Suprapubic skin (tissue), 4 donors: ENCODE results near the gene NPR1. TPM values are rescaled to one million over a fixed set of nuclear protein-coding genes. Genes with fewer than 3 reads are reported as not detected.
"Not testable (repeated sequence)": the region's sequence is repeated elsewhere in the genome, so short reads cannot be mapped to it uniquely, and the experiment has no call there.

Experiments used
- DNase-seq, 2 donors: peaks; one replicate each; pipeline ENCODE4 v3.0.0-alpha.2; 2019; ENCODE audit warnings: low spot score in 2 of 2
- H3K27ac ChIP-seq: fragments of 200-600 bp; sonication (generic); one replicate; pipeline ENCODE4 v1.5.1; 2019
- H3K27me3 ChIP-seq: fragments of 200-600 bp; sonication (generic); one replicate; pipeline ENCODE4 v1.5.1; 2019
- H3K36me3 ChIP-seq: fragments of 200-600 bp; sonication (generic); one replicate; pipeline ENCODE4 v1.5.1; 2019
- H3K4me1 ChIP-seq: fragments of 200-600 bp; sonication (generic); one replicate; pipeline ENCODE4 v1.5.1; 2019
- H3K4me3 ChIP-seq: fragments of 200-600 bp; sonication (generic); one replicate; pipeline ENCODE4 v1.5.1; 2019; ENCODE audit warnings: mild to moderate bottlenecking
- H3K9me3 ChIP-seq: fragments of 200-600 bp; sonication (generic); one replicate; pipeline ENCODE4 v1.5.1; 2019
- EP300 ChIP-seq: sonication (generic); formaldehyde crosslinking; IDR thresholded peaks from one replicate; pipeline ENCODE4 v1.6.1; 2017; ENCODE audit warnings: antibody characterized with exemption
- POLR2A ChIP-seq, 2 donors: fragments of 450-650 bp; IDR thresholded peaks; one replicate each; pipeline ENCODE4 v1.6.1; 2017; ENCODE audit warnings: antibody characterized with exemption in 2 of 2, mild to moderate bottlenecking in 2 of 2, moderate library complexity in 2 of 2
- POLR2AphosphoS5 ChIP-seq, 3 donors: sonication (generic); formaldehyde crosslinking; IDR thresholded peaks; one replicate each; pipeline ENCODE4 v1.6.1; 2017; ENCODE audit warnings: antibody characterized with exemption in 3 of 3
- WGBS: methylation state at CpG from one replicate; pipeline ENCODE4 v1.1.5; 2018; 5-methylcytosine and 5-hydroxymethylcytosine counted together
- total RNA-seq, 4 donors: library from RNA; depleted of rRNA; stranded (reverse); fragments of >200 nt; gene quantifications; one replicate each; pipeline ENCODE4 v1.1.0, GENCODE V29; 2016
- TF ChIP-seq, protein P1 (sequence below), 2 donors: fragments of 200-600 bp in 1 of 2; fragments of 450-650 bp in 1 of 2; sonication (generic) in 1 of 2; IDR thresholded peaks; one replicate each; pipeline ENCODE4 v1.5.1; 2016 to 2019; ENCODE audit warnings: antibody characterized with exemption in 2 of 2, mild to moderate bottlenecking in 1 of 2, moderate library complexity in 1 of 2

Gene NPR1
- total RNA-seq, 4 donors from 2014 or later = 4.7 to 19.2 (median 6.9) TPM

DNA sequence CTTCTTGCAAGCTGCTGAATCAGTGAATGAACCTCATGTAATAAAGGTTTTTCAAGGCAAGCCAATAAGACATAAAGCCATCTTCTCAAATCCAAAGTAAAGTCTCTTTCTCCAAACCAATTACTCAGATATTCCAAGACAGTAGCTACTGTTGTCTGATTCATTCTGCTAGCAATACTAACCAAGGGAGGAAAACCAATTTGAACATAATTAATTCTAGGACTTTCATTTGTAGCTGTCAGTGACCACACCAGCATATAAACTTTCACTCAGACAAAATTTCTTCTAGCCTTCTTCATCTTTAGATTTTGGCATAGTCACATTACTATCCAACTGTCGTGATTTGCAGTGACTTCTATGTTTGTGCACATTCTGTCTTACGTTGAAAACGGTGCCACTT, 38.8 kb downstream of the NPR1 start:
- Histone ChIP-seq H3K4me3 (no peak overlapping the region), H3K9me3 (no peaks in the 10 kb centered on the region), H3K27ac (no peak overlapping the region), H3K36me3 (no peaks in the 10 kb centered on the region), H3K27me3 (no peaks in the 10 kb centered on the region), H3K4me1 (no peaks in the 10 kb centered on the region)
- 87% methylated on average over 3 of the region's 3 CpGs for WGBS
- TF ChIP-seq POLR2A (IDR thresholded peaks at IDR 0.05) (no peak), EP300 (no peak), POLR2AphosphoS5 (IDR thresholded peaks at IDR 0.05) (no peak)
- TF ChIP-seq, protein P1, sequence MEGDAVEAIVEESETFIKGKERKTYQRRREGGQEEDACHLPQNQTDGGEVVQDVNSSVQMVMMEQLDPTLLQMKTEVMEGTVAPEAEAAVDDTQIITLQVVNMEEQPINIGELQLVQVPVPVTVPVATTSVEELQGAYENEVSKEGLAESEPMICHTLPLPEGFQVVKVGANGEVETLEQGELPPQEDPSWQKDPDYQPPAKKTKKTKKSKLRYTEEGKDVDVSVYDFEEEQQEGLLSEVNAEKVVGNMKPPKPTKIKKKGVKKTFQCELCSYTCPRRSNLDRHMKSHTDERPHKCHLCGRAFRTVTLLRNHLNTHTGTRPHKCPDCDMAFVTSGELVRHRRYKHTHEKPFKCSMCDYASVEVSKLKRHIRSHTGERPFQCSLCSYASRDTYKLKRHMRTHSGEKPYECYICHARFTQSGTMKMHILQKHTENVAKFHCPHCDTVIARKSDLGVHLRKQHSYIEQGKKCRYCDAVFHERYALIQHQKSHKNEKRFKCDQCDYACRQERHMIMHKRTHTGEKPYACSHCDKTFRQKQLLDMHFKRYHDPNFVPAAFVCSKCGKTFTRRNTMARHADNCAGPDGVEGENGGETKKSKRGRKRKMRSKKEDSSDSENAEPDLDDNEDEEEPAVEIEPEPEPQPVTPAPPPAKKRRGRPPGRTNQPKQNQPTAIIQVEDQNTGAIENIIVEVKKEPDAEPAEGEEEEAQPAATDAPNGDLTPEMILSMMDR (IDR thresholded peaks at IDR 0.05) = no peak
- DNase-seq = no peak

DNA sequence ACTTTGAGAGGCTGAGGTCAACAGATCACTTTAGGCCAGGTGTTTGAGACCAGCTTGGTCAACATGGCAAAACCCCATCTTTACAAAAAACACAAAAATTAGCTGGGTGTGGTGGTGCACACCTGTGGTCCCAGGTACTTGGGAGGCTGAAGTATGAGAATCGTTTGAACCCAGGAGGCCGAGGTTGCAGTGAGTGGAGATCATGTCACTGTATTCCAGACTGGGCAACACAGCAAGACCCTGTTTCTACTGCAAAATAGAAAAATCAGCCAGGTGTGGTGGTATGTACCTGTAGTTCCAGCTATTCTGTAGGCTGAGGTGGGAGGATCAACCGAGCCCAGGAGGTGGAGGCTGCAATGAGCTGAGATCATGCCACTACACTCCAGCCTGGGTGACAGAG, 45.2 kb downstream of the NPR1 start:
- no peaks in the 10 kb centered on the region for H3K9me3 ChIP-seq
- no peak for DNase-seq
- 92% methylated on average over 3 of the region's 3 CpGs for WGBS
- H3K4me1 ChIP-seq = peaks cover 9% of the 10 kb centered on the region
- no peaks in the 10 kb centered on the region for H3K27me3 ChIP-seq
- no peaks in the 10 kb centered on the region for H3K36me3 ChIP-seq
- H3K4me3 ChIP-seq = no peak overlapping the region
- TF ChIP-seq POLR2A (IDR thresholded peaks at IDR 0.05) (no peak), POLR2AphosphoS5 (IDR thresholded peaks at IDR 0.05) (no peak), EP300 (no peak)
- TF ChIP-seq, protein P1 (IDR thresholded peaks at IDR 0.05) = no peak
- no peak overlapping the region for H3K27ac ChIP-seq

DNA sequence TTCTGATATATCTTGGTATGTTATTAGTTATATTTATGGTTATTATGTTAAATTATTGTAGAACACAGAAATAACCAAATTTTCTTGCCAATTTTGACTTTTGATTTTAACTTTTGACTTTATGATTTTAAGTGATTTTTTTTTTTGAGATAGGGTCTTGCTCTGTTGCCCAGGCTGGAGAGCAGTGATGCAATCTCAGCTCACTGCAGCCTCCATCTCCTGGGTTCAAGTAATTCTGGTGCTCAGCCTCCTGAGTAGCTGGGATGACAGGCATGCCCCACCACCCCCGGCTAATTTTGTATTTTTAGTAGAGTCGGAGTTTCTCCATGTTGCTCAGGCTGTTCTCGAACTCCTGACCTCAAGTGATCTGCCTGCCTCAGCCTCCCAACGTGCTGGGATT, 46.1 kb downstream of the NPR1 start:
- H3K27ac ChIP-seq, DNase-seq, H3K27me3 ChIP-seq, H3K9me3 ChIP-seq, H3K4me3 ChIP-seq, H3K36me3 ChIP-seq: not testable (repeated sequence)
- 91% methylated on average over 4 of the region's 4 CpGs for whole genome bisulfite sequencing
- peaks cover 18% of the 10 kb centered on the region for H3K4me1 ChIP-seq

DNA sequence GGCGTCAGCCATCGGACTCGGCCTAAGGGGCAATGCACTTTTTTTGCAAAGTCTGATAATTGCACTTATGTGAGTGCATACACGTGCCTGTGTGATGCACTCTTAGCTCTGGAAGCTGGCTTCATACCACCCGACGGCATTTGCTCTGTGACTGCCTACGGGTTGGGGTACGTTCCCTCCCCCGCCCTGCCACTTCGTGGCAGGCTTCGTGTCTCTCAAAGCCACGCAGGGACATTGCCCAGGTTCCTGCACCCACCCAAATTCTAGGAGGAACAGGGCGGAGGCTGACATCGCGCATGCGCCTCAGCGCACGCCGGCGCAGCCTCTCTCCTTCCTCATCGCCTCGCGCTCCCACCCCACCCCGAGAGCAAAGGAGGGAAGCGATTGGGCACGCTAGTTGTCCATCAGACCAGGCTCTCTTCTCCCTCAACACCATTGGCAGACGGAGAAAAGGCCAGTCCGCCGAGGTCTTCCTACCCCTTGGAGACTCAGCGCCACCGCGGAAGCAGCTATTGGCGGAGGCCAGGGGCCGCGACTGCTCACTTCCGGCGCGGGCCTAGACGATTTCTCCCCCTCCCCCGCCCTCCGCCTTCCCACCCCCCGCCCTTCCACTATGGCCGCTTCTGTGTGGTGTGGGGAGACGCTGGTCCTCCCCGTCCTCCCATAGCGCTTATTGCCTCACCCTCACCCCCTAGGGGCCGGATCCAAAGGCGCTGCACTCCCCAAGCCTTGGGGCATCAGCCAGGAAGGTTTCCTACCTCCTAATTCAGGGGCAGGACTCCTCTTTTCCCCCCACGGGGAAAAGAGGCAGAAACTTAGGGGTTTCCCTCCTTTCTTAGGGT, 49.2 kb downstream of the NPR1 start, which contains the start of gene INTS3:
TSS of gene INTS3 (plus strand) at position 588 of the 842 bp plus-strand sequence. CDS start 585 bp downstream, outside the sequence.
- Histone ChIP-seq H3K27ac (peak within 1 kb of the TSS; percentile 99), H3K9me3 (no peaks in the 10 kb centered on the region), H3K27me3 (no peaks in the 10 kb centered on the region), H3K36me3 (no peaks in the 10 kb centered on the region), H3K4me1 (peaks cover 30% of the 10 kb centered on the region), H3K4me3 (peak within 1 kb of the TSS; percentile 93)
- WGBS = 1% methylated on average over 42 of the region's 49 CpGs
- DNase-seq = peak; percentile 99 to 100
- no peak for TF ChIP-seq EP300
- TF ChIP-seq, protein P1 (IDR thresholded peaks at IDR 0.05) = no peak
- TF ChIP-seq POLR2AphosphoS5 (IDR thresholded peaks at IDR 0.05) = peak in 1 of 3 donors; percentile 40
- TF ChIP-seq POLR2A (IDR thresholded peaks at IDR 0.05) = peak; percentile 20 to 21

DNA sequence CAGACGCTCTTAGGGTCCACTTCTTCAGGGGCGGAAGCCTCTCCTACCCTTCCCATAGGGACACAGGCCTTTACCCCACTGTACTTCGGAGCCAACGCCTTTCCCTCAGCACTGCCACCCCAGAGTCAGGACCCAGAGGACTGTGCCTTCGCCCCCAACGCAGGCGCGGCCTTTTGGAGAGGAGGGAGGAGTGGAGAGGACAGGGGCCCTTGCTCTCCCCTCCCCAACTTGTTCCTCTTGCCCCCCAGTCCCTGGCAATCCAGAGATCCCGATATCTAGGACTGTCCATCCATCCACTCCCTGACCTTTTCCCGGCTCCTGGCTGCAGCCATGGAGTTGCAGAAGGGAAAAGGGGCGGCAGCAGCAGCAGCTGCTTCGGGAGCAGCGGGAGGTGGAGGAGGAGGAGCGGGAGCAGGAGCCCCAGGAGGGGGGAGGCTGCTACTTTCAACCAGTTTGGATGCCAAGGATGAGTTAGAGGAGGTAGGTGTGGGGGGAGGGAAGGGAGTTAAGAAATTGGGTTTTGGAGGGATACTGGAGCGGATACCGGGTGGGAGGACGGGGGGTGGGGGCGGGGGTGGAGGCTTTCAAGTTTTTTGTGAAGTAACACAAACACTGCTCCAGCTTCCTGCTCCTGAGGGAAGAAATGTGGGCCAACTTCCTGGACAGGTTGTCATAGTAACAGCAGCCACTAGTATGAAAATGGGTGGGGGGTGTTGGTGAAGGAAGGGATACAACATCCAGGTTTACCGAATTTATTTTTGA, 50.0 kb downstream of the NPR1 start:
- TF ChIP-seq EP300 (no peak), POLR2AphosphoS5 (IDR thresholded peaks at IDR 0.05) (no peak), POLR2A (IDR thresholded peaks at IDR 0.05) (no peak)
- TF ChIP-seq, protein P1 (IDR thresholded peaks at IDR 0.05) = no peak
- Histone ChIP-seq H3K9me3 (no peaks in the 10 kb centered on the region), H3K27ac (peak overlapping the region; percentile 99), H3K4me3 (peak overlapping the region; percentile 93), H3K36me3 (peaks cover under 1% of the 10 kb centered on the region), H3K4me1 (peaks cover 30% of the 10 kb centered on the region), H3K27me3 (no peaks in the 10 kb centered on the region)
- peak in 1 of 2 donors; percentile 74 for DNase-seq
- 1% methylated on average over 16 of the region's 19 CpGs for WGBS
